Caco-2 (cell line): ENCODE data around the gene HCFC1R1. TPM values are rescaled to one million over a fixed set of nuclear protein-coding genes. Genes with fewer than 3 reads are reported as not detected.

Experiments used
- BruUV-seq: library from RNA; stranded (reverse); fragments of 400-500 nt; replicated peaks from 2 replicates; lab custom pipeline; 2021; lab: Mats Ljungman, UMichigan
- CTCF ChIA-PET: fragments of 300-600 bp; sonication (Branson Sonifier 250); formaldehyde crosslinking; loops from one replicate; lab custom pipeline; 2022; ENCODE audit warnings: antibody characterized with exemption; lab: Charles Lee
- POLR2A ChIA-PET: fragments of 300-600 bp; sonication (Branson Sonifier 250); formaldehyde crosslinking; loops from one replicate; lab custom pipeline; 2022; ENCODE audit warnings: antibody characterized with exemption; lab: Charles Lee
- DNase-seq, 2 experiments: peaks; one replicate each; pipeline versions ENCODE4 v3.0.0 to v3.0.0-alpha.2; 2020 to 2022
- H3K27me3 ChIP-seq: replicated peaks from 2 replicates; pipeline ENCODE4 v1.6.0; 2011; ENCODE audit warnings: low read length; ENCODE audit not compliant: control insufficient read depth, insufficient read depth
- H3K36me3 ChIP-seq: 2 replicates; pipeline ENCODE4 v1.5.1; 2011; ENCODE audit warnings: low read length; ENCODE audit not compliant: control insufficient read depth, insufficient read depth
- H3K4me1 ChIP-seq: fragments of 250-450 bp; sonication (Bioruptor Pico); 2 replicates; pipeline ENCODE4 v1.5.1; 2020; ENCODE audit warnings: mild to moderate bottlenecking
- H3K4me3 ChIP-seq: 2 replicates; pipeline ENCODE4 v1.5.1; 2011; ENCODE audit warnings: low read depth, mild to moderate bottlenecking, control low read depth, low read length
- H3K9me3 ChIP-seq: fragments of 250-450 bp; sonication (Bioruptor Pico); 2 replicates; pipeline ENCODE4 v1.5.1; 2020; ENCODE audit warnings: mild to moderate bottlenecking, moderate library complexity
- H3K27ac Mint-ChIP-seq: one replicate; pipeline ENCODE4 v1.8.0; 2022; ENCODE audit warnings: mixed read lengths; ENCODE audit not compliant: unreplicated experiment
- H3K27me3 Mint-ChIP-seq: one replicate; pipeline ENCODE4 v1.8.0; 2022; ENCODE audit warnings: mixed read lengths; ENCODE audit not compliant: insufficient read depth, unreplicated experiment
- H3K36me3 Mint-ChIP-seq: one replicate; pipeline ENCODE4 v1.8.0; 2022; ENCODE audit warnings: mild to moderate bottlenecking, mixed read lengths; ENCODE audit not compliant: insufficient read depth, unreplicated experiment
- H3K4me1 Mint-ChIP-seq: one replicate; pipeline ENCODE4 v1.8.0; 2022; ENCODE audit warnings: low read depth, mixed read lengths; ENCODE audit not compliant: unreplicated experiment
- H3K4me3 Mint-ChIP-seq: one replicate; pipeline ENCODE4 v1.8.0; 2022; ENCODE audit warnings: mild to moderate bottlenecking, moderate library complexity, mixed read lengths; ENCODE audit not compliant: unreplicated experiment
- H3K9me3 Mint-ChIP-seq: one replicate; pipeline ENCODE4 v1.8.0; 2022; ENCODE audit warnings: mixed read lengths; ENCODE audit not compliant: unreplicated experiment
- intact Hi-C: fragments of 100-400 bp; cut with micrococcal nuclease; formaldehyde crosslinking; loops from one replicate; pipeline ENCODE4 v1.10.0; 2022; ENCODE audit not compliant: unreplicated experiment
- total RNA-seq: library from RNA; stranded (reverse); gene quantifications from 2 replicates; pipeline ENCODE4 v1.2.3, GENCODE V29; 2022
- TF ChIP-seq, protein P1 (sequence below), 2 experiments: fragments of 200-600 bp in 1 of 2; IDR thresholded peaks; 1 replicate in 1 of 2; 2 replicates in 1 of 2; pipeline versions ENCODE4 v1.5.1 to v1.8.0; 2011 to 2022; ENCODE audit warnings: antibody characterized with exemption in 1 of 2, control low read depth in 1 of 2, inconsistent platforms in 1 of 2, low read depth in 1 of 2, low read length in 1 of 2, mild to moderate bottlenecking in 1 of 2, moderate library complexity in 1 of 2; ENCODE audit not compliant: insufficient read depth in 1 of 2, severe bottlenecking in 1 of 2, unreplicated experiment in 1 of 2

The HCFC1R1 gene
- total RNA-seq, 1 experiment from 2014 or later = 44.9 TPM

DNA sequence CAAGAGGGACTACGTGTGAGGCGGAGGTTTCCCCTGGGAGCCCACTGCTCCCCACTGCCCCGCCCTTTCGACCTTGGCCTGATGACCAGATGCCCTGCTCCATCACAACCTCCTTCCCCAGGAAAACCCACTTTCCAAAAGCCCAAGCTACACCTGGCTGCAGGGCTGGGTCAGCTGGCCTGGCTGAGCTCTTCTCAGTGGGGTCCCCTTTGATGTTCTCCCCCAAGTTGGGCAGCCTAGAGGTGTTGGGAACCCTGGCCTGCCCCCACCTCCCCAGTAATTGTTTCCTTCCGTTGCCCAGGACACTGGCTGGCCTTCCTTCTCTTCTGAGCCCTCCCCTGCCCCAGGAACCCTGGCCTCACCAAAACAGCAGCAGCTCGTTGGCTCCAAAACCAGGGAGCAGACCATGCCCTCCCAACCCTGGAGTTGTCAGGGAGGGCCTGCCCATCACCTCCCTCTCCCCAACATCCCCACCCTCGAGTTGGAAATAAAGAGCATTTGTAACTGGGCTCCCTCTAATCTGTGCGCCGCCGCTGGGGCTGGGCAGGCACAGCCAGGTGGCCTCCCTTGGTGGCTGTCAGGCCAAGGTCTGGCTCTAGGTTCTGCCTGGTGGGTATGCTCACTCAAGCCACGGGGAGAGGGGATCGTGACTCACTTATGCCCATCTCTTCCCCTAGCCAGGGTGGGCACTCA lies 9.6 kb downstream of the HCFC1R1 start:
- TF ChIP-seq, protein P1, sequence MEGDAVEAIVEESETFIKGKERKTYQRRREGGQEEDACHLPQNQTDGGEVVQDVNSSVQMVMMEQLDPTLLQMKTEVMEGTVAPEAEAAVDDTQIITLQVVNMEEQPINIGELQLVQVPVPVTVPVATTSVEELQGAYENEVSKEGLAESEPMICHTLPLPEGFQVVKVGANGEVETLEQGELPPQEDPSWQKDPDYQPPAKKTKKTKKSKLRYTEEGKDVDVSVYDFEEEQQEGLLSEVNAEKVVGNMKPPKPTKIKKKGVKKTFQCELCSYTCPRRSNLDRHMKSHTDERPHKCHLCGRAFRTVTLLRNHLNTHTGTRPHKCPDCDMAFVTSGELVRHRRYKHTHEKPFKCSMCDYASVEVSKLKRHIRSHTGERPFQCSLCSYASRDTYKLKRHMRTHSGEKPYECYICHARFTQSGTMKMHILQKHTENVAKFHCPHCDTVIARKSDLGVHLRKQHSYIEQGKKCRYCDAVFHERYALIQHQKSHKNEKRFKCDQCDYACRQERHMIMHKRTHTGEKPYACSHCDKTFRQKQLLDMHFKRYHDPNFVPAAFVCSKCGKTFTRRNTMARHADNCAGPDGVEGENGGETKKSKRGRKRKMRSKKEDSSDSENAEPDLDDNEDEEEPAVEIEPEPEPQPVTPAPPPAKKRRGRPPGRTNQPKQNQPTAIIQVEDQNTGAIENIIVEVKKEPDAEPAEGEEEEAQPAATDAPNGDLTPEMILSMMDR (IDR thresholded peaks at IDR 0.05; ENCODE audit: insufficient read depth in 1 of 2, low read depth in 1 of 2, low read length in 1 of 2, severe bottlenecking in 1 of 2, unreplicated experiment in 1 of 2) = no peak
- Mint-ChIP-seq H3K9me3 (no peaks in the 10 kb centered on the region), H3K27me3 (no peaks in the 10 kb centered on the region), H3K4me1 (peaks cover 8% of the 10 kb centered on the region), H3K27ac (no peak overlapping the region), H3K4me3 (no peak overlapping the region), H3K36me3 (peaks cover 7% of the 10 kb centered on the region)
- Histone ChIP-seq H3K9me3 (no peaks in the 10 kb centered on the region), H3K4me1 (peaks cover 60% of the 10 kb centered on the region), H3K4me3 (no peak overlapping the region), H3K36me3 (no peaks in the 10 kb centered on the region), H3K27me3 (no peaks in the 10 kb centered on the region)
- intact Hi-C loops = no loop called here
- no TSS peak for BruUV-seq
- POLR2A ChIA-PET = no interaction called here
- no peak for DNase-seq
- CTCF ChIA-PET = no interaction called here

DNA sequence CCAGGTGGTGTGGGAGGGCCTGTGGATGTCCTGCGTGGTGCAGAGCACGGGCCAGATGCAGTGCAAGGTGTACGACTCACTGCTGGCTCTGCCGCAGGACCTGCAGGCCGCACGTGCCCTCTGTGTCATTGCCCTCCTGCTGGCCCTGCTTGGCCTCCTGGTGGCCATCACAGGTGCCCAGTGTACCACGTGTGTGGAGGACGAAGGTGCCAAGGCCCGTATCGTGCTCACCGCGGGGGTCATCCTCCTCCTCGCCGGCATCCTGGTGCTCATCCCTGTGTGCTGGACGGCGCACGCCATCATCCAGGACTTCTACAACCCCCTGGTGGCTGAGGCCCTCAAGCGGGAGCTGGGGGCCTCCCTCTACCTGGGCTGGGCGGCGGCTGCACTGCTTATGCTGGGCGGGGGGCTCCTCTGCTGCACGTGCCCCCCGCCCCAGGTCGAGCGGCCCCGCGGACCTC lies 10.2 kb downstream of the HCFC1R1 start:
- H3K4me3 ChIP-seq = no peak overlapping the region
- BruUV-seq = no TSS peak
- Mint-ChIP-seq H3K4me3 (no peak overlapping the region), H3K27ac (no peak overlapping the region), H3K9me3 (no peaks in the 10 kb centered on the region), H3K4me1 (peaks cover 8% of the 10 kb centered on the region), H3K36me3 (peaks cover 12% of the 10 kb centered on the region), H3K27me3 (no peaks in the 10 kb centered on the region)
- ChIA-PET POLR2A (no interaction called here), CTCF (no interaction called here)
- intact Hi-C loops = no loop called here
- no peaks in the 10 kb centered on the region for H3K27me3 ChIP-seq
- DNase-seq = no peak
- no peaks in the 10 kb centered on the region for H3K36me3 ChIP-seq
- peaks cover 66% of the 10 kb centered on the region for H3K4me1 ChIP-seq
- TF ChIP-seq, protein P1 (IDR thresholded peaks at IDR 0.05; ENCODE audit: insufficient read depth in 1 of 2, low read depth in 1 of 2, low read length in 1 of 2, severe bottlenecking in 1 of 2, unreplicated experiment in 1 of 2) = no peak
- no peaks in the 10 kb centered on the region for H3K9me3 ChIP-seq

DNA sequence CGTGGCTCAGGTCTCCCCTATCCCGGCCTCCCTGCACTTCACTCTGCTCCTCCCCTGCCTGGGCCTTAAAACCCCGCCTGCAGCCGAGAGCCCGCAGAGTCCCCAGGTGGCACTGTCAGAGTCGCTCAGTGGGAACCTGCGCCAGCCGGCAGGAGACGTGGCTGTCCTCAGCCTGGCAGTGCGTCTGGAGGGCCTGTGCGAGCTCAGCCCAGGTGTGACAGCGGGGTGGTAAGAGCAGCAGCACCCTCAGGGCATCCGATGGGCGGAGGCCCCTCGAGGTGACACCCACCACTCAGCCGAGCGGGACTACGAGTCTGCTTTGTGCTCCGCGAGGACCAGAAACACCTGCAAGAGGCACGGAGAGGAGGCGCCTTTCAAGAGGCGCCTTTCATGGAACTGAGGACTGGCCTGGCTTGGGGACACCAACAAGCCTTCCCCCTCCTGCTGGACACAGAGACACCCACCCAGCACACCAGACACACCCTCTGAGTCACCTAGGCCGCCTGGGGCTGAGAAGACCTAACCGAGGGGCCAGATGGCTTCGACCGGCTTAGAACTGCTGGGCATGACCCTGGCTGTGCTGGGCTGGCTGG lies 10.8 kb downstream of the HCFC1R1 start, which contains the start of gene CLDN9:
CLDN9 (plus strand) TSS at position 96 of the 593 bp plus-strand sequence; CDS start at position 536, 440 bp downstream.
- H3K4me1 ChIP-seq = peaks cover 69% of the 10 kb centered on the region
- Mint-ChIP-seq H3K4me1 (peaks cover 14% of the 10 kb centered on the region), H3K9me3 (no peaks in the 10 kb centered on the region), H3K27me3 (no peaks in the 10 kb centered on the region), H3K27ac (peak within 1 kb of the TSS; percentile 50), H3K36me3 (peaks cover 13% of the 10 kb centered on the region), H3K4me3 (peak within 1 kb of the TSS; percentile 16)
- H3K9me3 ChIP-seq = no peaks in the 10 kb centered on the region
- TF ChIP-seq, protein P1 (IDR thresholded peaks at IDR 0.05; ENCODE audit: insufficient read depth in 1 of 2, low read depth in 1 of 2, low read length in 1 of 2, severe bottlenecking in 1 of 2, unreplicated experiment in 1 of 2) = no peak
- BruUV-seq = no TSS peak
- no peaks in the 10 kb centered on the region for H3K27me3 ChIP-seq
- ChIA-PET CTCF (no interaction called here), POLR2A (no interaction called here)
- DNase-seq = peak in 1 of 2 experiments; percentile 43
- H3K4me3 ChIP-seq = no peak within 1 kb of the TSS
- H3K36me3 ChIP-seq = no peaks in the 10 kb centered on the region
- intact Hi-C loops = no loop called here
